DMS153 treated with DMSO at 0.1 percent for 48 hours (cell line): ENCODE measurements around the gene PARPBP.
"Not testable (repeated sequence)": the region's sequence is repeated elsewhere in the genome, so short reads cannot be mapped to it uniquely, and the experiment has no call there.

Experiments used
- DNase-seq: peaks from one replicate; lab custom pipeline; 2025; ENCODE audit not compliant: unreplicated experiment; lab: John Stamatoyannopoulos, UW

The PARPBP gene

GRCh38 chr12:102240859-102241258 lies 120.9 kb downstream of the PARPBP start:
- DNase-seq = not testable (repeated sequence)
